Stimulated activated CD8-positive, alpha-beta memory T cell treated with anti-CD3 and anti-CD28 coated beads, Interleukin-7, amount 100 ng/mL, for 48 hours (primary cell): ENCODE results near the gene PTPN4.
A peak's percentile ranks its signal among the peaks of the same experiment; 100 is the strongest.

ENCODE experiments used
- DNase-seq, 2 donors: peaks; one replicate each; pipeline ENCODE4 v3.0.0-alpha.2; 2020; ENCODE audit warnings: low read depth in 1 of 2; ENCODE audit errors: extremely low read depth in 1 of 2

Gene PTPN4

DNA sequence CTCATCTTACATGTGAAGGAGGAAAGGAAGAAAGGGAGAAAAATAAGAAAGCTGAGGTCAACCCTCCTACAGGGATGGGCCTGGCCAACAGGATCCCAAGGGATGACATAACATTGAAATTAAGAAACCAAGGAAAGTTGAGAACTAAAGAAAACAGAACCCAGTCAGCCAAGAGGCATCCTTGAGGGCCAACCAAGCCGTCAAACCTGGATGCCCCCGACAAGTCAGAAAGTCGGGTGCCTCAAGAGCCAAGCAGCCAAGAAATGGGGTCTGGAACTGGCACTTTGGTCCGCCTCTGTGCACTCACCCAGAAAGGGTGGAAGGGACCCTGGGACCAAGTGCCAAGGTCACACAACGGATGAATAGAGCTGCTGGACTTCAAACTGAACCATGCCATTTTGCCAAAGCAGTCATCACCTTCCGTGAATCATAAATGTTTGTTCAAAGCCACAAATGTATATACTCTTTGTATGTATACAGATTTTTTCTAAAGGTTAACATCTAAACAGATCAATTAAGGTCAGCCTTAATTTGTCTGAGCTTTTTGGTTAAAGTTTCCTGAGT, 27.0 kb upstream of the PTPN4 start:
- no peak for DNase-seq

DNA sequence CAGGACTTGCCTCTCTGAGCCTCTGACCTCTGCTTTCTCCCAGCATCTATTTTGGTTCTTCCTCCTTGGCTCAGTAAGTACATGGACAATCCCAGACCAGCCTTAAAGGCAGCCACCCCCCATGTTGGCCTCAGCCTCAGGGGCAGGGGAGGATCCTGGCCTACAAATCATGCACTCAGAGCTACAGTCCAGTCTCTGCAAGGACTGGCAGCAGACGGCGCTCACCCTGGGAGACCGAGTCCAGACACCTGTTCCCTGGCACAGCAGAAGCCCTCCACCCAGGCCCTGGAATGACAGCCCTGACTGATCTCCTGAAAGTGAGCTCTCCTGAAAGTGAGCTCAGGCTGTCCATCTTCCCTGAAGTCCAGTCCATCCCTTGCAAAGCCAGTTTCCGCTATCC, 25.7 kb upstream of the PTPN4 start:
- no peak for DNase-seq

DNA sequence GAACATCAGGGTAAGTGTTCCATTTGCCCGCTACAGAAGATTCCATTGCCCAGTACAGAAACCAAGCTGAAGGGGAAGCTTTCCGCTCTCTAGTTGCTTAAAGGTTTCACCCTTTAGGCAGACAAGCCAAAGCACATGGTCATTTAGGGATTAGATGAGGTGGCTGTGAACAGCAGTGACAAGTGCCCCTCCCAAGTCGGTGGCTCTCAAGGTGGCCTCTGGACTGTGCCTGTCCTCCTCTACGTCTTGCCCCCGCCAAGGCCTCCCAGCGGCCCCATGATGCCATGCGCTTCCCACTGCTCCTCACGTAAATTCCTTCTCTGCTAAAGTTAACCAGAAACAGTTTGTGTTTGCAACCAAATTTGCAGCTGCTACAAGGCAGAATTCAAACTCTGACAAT, 24.2 kb upstream of the PTPN4 start:
- DNase-seq, result no peak

DNA sequence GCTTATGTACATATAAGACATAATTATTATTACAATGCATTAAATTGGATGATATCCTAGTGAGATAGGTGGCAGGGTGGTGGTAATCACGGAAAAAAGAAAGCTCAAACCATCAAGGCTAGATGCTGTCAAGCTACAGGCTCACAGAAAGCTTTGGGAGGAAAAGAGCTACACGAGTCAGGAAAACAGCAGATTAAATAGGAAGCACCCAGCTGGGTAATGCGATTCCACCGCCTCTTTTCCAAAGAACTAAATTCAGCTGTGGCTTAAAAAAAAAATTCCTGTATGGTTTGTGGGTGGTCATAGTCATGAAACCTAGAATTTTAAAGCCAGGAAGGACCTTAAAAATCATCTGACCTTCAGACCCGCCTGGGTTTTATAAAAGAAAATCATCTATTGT, 23.7 kb upstream of the PTPN4 start:
- no peak for DNase-seq

DNA sequence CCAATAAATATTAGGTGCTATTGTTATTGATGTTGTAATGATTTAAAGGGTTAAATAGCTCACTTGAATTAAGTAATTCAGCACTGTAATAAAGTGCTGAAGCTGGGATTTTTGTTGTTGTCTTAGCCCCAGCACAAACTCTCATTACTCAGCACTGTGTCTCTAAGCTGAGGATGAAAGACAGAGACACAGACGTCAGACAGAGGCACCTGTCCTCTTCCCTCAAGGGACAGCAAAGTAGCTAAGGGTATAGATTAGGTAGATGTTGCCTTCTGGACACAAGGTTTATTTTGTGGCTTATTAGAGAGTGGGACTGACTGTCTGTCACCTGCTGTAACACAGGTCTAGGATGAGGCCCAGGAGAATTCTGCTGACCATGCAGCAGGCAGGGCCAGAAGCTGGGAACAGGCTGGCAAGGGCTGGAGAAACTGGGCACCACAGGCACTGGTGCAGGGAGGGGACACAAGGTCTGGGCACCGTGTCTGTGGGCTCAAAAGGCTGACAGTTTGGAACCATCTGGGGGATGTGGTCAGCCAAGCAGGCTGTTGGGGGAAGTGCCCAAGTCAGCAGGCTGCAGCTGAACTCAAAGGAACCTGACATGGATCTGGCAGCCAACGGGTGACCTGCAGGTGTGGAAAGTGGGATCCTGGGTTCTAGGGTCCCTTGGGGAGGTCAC, 20.0 kb upstream of the PTPN4 start:
- DNase-seq, result no peak

DNA sequence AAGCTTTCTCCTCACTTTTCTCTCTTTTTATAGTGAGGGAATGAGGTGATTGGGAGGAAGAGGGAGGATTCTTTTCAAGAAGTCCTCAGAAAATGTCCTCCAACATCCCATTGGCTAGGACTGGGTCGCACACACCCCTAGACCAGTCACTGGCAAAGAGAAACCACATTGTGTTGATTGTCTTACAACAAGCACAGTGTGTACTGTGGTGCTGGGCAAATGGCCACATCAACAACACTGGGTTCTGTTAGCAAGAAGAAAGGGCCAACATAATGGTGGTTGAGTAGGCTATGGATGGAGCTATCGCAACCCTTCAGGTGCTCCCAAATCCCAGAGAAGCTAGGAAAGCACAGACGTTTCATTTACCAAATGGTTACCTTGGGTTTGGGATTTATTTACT, 18.7 kb upstream of the PTPN4 start:
- DNase-seq, result no peak

DNA sequence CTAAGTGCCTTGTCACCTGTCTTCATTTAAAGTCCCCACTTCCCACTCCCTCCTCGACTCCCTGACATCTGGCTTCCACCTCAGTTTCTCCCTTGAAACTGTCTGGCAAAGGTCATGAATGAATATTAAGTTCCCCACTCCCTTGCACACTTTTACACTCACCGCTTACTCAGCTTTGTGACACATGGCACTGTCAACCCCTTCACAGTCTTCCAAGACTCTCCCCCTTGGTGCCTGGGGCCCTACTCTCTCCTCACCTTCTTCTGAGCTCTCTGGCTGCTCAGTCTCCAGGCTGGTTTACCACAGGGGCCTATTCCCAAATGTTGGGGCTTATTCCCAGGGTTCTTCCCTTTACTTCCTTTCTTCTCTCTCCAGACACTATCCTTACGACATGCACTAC, 17.9 kb upstream of the PTPN4 start:
- no peak for DNase-seq

DNA sequence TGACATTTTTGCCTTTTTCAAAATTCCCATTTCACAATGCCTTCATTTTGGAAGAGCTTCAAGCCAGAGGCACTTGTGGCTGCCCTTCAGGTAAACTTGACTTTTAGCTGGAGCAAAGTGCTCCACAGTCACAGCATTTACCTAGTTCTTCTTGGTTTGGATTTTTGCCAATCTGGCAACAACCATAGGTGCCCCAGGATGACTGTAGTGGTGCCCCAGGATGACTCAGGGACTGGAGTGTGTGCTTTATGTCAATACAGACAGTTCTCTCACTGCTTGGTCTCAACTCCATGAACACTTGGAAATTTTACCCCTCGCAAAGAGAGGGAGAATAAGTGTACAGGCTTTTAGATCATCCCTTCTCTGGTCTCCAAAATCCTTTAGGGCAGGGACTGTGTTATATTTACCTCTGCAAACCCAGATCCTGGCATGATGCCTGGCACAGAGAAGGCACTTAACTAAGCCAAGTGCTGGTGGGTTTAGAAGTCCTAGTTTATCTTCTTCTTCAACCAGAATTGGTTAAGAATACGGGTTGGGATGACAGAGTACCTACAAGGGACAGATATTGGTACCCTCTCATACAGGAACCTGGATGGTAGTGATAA, 15.3 kb upstream of the PTPN4 start:
- DNase-seq, result no peak

DNA sequence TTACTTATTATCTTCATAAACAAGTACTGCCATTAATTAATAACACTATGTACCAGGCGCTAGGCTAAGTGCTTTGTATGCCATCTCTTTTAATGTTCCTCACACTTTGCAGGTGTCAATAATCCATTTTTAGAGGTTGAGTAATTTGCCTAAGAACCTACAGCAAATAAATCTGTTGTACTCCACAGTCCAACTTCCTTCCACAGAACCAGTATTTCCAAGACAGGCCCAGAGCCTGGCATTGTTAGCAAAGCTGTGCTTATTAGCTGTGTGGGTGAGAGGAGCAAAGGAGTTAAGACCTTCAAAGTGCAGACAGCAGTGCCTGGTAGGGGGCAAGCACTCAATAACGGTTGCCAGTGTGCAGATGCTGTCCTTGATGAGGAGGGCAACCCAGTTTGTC, 14.2 kb upstream of the PTPN4 start:
- no peak for DNase-seq

DNA sequence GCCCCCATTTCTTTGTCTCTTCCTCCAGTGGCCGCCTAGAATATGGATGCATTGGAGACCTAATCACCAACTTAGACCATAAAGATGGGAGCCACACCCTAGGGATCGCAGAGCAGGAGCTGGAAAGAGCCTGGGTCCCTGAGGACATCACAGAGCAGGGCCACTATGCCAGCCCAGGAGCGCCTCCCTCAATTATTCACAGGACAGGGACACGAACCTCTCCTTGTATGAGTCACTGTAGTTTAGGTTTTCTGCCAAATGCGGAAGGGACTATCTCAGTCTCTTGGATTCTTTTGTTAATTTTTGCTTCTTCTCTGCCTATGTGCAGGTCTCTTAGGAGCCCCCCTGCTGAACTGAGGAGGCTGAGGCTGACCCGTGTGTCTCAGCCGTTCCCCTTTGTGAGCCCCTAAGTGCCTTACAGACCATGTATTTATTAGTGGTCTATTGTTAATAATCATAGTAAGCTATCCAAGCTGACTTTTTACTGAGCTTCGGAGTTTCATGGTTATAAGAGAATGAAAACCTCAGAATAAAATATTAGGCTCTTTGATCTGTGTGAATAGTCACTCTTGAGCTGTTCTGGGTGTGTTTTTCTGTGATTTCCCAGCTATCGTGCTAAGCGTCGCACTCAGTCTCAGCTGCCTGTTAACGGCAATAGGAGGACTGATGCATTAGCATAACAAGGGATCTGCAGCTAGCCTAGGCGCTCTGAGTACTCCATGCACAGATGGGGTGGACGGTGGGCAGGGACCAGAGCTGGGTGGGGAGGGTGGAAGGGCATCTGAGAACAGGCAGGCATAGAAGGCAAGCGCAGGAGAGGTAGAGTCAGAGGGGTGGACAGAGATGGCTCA, 12.7 kb upstream of the PTPN4 start:
- DNase-seq, result no peak

DNA sequence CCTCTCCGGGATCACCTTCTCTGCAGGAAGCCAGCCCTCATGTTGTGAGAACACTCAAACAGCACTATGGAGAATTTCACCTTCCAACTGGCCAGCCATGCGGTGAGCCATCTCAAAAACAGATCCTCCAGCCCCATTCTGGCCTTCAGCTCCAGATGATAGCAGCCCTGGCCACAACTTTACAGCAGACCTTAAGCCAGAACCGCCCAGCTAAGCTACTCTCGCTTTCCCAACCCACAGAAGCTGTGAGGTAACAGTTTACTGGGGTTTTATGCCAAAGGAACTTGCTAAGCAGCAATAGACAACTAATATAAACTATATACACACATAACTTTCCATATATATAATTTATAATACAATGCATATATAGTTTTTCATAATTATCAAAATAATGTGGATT, 11.6 kb upstream of the PTPN4 start:
- no peak for DNase-seq

DNA sequence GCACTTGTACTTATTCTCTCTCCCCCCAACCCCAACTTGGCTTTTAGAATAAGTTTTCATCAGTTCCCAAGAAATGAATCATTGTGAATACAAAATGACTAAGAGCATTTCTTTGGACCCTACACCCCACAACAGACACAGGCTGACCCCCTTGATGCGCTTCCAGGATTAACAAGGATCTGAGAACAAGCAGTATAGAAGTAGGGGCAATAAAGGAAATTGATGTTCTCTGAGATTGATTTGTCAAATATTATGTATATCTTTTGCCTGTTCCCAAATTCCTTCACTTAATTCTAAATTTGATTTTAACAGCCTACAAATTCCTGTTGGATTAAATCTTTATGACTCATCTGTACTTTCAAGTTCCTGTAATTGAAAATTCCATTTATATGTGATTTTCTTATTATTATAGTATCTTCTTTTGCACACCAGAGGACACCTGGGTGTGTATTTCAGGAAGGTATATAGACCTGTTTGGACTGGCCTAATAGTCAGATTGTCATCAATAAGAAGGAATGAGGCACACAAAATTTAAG, 10.2 kb upstream of the PTPN4 start:
- no peak for DNase-seq

DNA sequence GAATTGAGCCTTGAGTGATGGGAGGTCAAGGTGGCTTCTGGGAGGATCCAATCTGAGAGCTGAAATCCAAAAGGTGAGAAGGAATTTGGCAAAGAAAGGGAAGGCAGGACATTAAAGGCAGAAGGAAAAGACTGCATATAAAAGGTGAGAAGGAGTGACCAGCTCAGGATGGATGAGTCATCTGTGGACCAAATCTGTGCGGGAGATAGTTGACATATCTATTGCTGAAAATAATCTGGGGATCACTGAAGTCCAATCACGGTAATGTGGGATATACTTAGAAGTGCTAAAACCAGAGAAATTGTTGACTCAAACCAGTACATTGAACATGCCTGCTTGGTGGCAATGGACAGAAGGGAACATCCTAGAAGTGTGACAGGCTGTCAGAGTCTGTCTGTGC, 8.0 kb upstream of the PTPN4 start:
- DNase-seq, result no peak

DNA sequence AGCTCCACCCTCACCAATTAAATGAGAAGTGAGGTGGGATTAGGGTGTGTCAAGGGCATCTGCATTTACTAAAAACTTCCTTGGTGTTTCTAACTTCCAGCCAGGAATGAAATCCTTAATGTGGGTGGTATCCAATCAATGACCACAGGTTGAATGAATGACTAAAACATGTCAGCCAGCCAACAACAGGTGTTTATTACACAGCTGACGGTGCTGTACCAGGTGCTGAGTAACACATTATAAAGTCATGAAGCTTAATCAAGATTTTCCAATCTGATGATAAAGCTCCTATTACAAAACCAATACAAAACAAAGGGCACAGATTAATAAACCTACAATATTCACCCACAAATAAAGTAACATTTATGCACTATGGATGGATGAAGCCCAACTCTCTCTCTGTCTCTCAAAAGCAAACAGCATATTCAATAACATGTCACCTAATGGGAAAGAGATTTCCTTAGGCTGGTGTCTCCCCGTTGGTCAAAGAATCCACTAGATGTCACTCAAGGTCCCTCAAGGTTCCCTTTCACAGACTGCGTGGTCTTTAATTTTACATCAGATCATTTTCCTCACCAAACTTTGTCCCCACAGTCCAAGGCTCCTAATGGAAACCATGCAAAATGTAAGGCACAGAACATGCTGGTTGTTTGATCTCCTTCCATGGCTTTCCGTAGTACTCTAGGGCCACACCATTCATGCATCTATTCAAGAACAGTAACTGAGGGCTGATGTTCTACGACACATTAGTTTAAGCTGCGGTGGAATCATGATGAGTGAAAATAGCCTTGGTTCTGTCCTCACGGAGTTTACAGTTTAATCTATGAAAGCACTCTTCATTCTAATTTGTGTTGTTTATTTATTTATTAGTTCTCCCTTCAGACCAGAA, 6.4 kb upstream of the PTPN4 start:
- DNase-seq, result no peak

DNA sequence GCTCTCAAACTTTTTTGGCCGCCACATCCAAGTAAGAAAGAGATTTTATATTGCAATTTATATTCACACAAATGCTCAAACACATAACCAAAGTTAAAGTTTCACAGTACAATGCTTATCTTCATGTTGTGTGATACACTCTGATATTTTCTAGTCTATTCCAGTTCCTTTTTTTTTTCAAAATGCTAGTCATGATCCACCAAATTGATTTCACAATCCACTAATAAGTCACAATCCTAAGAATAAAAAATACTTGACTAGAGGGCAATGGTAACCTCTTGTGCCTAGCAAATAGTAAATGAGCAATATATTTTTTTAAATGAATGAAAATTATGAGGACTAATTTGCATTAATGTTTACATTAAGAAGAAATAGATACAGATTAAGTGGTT, 5.8 kb upstream of the PTPN4 start:
- DNase-seq, result no peak

DNA sequence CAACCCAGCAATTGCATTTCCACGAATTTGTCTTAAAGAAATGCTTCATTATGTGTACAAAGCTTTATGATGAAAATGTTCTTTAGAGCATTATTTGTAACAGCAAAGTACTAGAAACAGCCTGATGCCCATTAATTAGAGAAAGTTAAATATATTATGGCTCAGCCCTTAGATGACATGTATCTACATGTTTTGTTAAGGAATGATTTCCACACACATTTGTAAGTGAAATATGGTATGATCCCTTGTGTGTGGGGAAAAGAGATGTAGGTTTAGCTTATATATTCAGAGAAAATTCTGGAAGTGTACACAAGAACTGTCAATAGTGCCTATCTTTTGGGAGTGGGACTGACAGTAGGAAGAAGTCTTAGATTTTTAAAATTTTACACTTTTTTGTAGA, 3.8 kb upstream of the PTPN4 start:
- no peak for DNase-seq

DNA sequence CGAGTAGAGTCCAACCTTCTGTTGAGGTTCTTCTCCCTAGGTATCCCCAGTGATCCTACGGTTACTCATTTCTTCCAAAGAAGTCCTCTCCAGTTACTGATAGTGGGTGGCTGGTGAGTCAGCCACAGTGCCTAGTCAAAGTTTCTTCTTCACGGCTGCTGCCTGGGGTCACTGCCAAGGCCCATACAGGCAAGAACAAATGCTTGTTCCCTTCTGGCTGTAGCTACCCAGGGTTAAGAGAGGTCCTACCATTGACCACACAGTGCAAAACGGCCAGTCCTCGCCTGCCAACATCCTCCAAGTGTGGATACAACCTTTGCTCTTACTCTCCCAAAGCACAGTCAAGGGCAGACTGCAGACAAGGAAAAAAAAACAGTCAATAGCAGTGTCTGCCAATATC, 2.9 kb upstream of the PTPN4 start:
- peak; percentile 13 to 40 for DNase-seq

DNA sequence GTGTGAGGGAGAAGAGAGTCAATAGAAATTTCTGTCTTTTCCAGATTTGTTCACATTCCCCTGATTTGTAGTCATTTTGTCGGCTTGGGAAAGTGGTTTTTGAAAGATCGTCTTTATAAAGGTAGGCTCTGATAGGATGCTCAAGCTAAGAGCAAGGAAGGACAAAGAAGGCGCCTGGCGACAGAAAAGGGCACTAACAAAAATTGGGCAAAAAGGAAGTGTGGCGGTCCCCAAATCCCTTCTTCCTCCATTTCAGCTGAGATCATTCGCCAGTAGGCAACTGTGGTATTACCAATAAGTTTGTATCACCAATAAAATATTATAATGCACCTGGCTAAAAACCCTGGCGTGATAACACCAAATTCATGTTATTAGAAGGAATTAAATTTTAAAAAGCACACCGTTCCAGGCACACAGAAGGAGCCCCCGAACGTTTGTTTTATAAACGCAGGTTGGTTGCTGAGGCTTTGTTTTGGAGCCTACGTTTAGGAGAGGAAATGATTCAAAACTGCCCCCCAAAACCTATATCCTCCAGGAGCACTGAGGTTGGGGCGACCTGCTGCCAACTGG, 756 bp upstream of the PTPN4 start:
- DNase-seq, result no peak

DNA sequence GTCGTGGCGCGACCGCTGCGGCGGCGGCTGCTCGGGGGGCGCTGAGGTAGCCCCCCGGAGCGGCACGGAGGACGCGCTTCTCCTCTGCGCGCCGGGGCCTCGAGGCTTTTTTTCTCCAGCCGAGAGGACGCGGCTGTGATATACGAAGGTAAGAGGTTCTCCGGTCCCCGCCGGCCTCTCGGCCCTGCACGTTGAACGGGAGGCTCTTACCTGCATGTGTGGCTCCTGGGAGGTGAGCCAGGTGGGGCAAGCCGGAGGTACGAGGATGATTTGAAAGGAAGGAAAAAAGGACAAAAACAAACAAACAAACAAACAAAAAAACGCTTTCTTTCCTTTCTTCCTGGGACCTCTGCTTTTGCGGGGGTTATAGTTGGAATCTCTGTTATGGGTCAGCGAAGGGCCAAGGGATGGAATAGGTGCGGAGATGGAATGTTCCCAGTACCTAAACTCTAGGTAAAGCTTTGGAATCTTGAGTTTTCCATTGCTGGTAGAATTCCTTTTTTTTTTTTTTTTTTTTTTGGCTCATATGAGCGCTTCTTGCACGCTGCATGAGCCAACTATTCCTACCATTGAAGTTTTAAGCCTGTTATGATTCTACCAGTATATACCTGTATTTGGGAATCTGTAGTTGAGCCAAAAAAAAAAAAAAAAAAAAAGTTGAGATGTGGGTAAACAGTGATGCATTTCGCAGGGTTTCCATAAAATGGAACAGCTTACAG, 674 bp downstream of the PTPN4 start:
- no peak for DNase-seq

DNA sequence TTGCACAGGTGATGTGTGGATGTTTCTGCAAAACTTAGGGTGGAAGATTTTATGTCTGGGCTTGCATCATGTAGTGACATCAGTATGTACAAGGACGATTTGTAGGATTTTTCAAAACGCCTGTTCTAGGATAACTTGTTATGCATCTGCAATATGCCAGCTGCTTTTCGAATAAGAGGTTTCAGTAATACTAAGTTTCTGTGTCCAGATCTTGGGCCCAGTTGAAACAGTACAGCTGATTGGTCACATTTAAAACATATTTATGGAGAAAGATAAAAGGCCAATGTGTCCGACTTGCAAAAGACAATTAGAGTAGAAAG, 1.2 kb downstream of the PTPN4 start:
- no peak for DNase-seq
